ENCODE data around the gene PIGO. TPM values are rescaled to one million over a fixed set of nuclear protein-coding genes. Genes with fewer than 3 reads are reported as not detected.

PIGO gene
- total RNA-seq, result 11.6 and 11.7 TPM in 2 replicates

DNA sequence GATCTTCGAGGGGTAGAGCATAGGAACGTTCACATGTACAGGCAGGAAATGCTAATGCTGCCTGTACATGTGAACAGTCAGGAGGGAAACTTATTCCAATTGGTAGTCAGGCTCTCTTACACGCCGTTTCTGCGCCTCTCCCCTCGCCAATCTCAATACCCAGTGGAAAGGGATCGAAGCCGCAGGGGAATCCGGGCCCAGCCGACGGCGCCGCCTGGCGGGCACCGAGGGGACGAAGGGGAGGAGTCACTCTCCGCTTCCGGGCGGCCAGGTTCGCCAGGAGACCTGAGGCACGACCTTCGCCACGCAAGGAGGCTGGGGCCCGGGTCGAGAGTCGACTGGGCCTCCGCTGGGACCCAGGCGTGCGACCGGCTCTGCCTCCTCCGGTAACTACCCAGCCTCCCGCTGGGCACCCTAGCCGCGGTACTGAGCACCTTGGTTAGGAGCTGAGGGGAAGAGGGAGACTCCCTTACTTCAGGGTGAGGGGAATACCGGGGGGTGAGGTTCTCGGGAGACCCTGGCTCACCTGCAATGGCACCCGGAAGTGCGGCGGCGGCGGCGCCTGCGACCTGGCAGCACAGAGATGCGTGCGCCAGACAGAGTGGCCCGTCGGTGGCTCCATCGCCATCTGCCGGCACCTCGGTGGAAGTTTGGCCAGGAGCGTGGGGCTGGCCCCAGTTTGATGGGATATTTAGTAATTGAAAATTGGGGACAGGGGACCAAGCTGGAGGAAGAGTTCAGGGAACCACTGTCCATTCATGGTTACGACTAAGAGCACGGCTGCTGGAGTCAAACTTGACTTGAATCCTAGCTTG lies at the start of gene PIGO:
Gene PIGO, minus strand, starts transcription at position 557 of the 815 bp plus-strand sequence. CDS start 1,026 bp downstream, outside the sequence.

DNA sequence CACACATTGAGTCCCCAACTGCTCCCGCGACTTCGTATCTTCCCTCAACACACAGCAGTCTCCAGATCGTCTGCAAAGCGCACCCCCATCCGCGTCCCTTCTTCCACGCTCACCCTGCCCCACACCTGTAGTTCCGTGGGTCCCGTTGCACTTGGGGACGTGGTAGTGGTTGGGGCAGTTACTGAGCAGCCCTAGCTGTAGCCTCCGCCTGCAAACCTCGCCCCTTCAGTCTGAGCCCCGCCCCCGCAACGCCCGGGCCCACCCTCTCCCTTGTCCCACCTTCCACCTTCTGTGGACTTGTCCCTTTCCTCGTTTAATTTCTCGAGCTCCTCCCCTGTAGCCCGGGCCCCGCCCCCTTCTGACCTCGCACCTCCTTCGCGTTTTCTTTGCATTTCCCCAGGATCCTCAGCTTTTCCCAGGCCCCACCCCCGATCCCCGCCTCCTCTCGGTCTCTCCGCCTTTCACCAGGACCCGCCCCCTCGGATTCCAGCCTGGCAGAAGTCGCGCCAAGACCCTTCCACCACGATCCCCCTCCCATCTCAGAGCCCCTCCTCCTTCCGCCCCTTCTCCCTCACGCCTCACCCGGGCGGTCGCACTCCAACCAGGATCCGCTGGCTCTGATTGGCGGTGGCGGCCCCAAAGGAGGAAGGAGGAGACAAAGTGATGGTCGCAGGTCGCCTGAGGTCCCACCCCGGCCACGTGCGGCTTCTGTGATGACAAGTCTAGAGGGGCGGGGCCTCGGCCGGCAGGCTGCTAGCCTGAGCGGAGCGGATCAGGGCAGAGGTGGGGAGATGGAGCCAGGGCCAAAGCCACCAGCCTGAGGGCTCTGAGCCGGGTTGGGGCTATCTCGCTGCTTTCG lies 19.5 kb upstream of the PIGO start, which contains the start of gene ATOSB:
Gene ATOSB, minus strand, starts transcription at position 183 of the 859 bp plus-strand sequence. CDS start 7,588 bp downstream, outside the sequence.

DNA sequence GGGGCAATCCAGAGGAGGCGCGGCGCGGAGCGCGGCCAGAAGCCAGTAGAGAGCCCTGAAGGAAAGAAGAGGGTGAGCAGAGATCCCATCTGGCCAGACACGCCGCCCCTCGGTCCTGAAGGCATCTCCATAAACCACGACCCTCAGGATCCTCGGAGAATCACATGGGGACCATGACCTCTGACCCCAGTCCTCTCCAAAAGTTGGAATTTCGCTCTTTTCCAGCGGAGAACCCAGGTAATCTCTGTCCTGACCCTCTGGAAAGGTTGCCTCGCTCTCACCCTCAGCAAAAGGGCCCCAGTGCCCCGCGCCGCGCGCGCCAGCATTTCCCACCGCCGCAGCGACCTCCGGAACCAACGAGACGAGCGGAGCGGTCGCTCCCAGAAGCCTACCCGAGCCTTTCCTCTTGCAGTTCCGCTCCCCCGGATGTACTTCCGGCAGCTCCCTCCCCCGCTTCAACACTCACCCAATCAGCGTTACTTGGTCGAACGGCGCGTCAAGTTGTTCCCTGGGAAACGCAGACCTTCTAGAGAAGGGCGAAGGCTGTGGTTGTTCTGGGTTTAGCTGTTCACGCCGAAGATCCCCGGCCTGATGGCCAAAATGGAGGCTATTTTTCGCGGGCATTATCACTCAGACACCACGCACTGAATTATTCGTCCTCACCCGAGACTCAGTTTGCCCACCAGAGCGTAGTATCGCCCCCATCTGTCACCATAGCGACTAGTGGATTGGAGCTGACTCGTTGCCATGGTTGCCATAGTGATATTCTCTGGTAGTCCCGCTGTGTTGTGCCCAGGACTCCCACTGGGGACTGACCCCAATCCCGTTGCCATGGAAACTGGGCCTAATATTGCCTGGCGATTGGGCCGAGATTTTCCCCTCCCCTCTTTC lies 6.6 kb upstream of the PIGO start, which contains the start of gene STOML2:
Gene STOML2, minus strand, starts transcription at position 363 of the 891 bp plus-strand sequence. Its CDS starts 37 bp downstream, at position 326.

DNA sequence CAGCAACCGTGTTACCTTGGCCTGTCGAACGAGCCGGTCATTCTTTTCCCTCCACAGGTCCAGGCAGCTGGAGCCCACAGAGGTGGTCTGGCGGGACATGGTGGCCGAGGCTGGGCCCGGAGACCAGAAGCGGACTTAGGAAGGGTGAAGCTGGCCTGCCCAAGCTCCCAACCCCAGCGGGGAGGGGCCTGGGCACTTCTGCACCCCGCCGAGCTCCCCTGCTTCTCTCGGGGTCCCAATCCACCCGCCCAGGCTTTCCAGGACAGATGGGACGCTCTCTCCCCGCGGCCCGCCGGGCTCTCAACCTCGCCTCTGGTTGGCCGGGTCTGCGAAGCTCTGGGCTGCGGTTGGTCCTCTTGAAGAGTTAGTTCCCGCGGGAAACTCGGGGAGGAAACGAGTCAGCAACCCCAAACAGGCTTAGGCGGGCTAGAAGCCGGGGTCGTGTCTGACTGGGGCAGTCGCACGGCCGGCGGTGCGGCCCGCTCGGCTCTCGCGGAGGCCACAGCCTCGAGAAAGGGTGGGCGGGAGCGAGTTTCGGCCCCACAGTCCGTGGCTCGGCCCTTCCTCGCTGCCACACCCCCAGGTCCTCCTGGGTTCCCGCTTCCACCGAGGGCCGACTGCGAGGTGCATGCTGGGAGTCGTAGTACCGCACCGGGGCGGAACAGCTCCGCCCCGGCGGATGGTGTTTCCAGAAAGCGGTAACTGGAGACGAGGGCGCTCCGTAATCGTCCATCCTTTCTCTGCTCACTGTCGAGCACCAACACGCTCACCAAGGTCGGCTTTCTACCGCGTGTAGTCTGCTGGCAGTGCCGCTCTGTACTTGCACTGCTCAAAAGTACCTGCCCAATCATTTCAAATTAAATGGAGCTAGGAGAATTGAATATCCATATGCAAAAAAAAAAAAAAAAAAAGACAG lies 16.7 kb downstream of the PIGO start, which contains the start of gene FANCG:
Gene FANCG, minus strand, starts transcription at position 517 of the 916 bp plus-strand sequence. Its CDS starts 418 bp downstream, at position 99.

DNA sequence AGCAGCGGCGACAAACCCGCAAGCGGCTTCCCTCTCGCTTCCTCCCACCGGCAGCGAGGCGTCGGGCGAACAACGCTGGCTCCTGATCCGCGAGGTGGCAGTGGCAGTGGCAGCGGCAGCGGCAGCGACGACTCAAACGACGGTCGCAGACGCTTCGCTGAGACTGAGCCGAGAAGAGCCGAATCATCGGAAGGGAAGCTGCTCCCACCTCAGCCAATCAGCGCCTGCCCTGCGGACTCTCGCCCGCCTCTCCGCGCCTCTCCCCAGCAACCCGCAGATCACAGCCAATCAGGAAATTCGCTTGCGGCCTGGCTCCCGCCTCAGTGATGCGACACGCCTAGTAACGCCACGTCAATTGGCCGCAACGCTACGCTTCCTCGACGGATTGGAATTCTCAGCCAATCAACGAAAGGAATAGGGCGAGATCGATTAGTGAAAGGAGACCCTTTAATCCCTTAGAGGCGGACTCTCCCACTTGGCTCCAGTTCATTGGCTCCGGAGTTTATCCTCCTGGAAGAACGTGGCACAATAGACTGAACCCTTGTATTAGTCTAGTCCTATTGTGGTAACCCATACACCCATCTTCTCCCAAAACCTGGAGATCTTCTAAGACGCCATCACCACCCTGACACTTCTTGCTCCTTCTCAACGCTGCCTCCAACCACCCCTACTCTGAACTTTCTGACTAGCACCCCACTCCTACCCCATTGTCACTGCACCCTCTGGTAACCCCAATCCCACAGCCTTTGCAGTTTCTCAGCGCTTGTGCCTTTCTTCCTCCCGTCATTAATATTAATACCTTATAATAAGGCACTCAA lies 23.7 kb downstream of the PIGO start, which contains the start of gene VCP:
Gene VCP, minus strand, starts transcription at position 165 of the 818 bp plus-strand sequence. CDS start 272 bp downstream, outside the sequence.

Other genes with a start within 250 kb of the PIGO start
- 0.28 TPM in 1 of 2 replicates, not detected in the other for gene PHF24, start 138.3 kb downstream of the PIGO start, total RNA-seq
- gene DNAJB5, start 106.8 kb downstream of the PIGO start, total RNA-seq, result 8.2 and 10.7 TPM in 2 replicates
- gene VCP, start 24.0 kb downstream of the PIGO start, total RNA-seq, result 302 and 466 TPM in 2 replicates
- gene FANCG, start 16.6 kb downstream of the PIGO start, total RNA-seq, result 11.6 and 44.1 TPM in 2 replicates
- gene STOML2, start 6.5 kb upstream of the PIGO start, total RNA-seq, result 144 and 332 TPM in 2 replicates
- gene ATOSB, start 19.3 kb upstream of the PIGO start, total RNA-seq, result 25.4 and 26.8 TPM in 2 replicates
- gene UNC13B, start 65.4 kb upstream of the PIGO start, total RNA-seq, result 29.6 and 30.3 TPM in 2 replicates